Mesendoderm (in vitro differentiated cells): ENCODE data around the gene LRP6.

ENCODE experiments used
- DNase-seq: peaks from one replicate; pipeline ENCODE4 v3.0.0; 2013
- H2AK5ac ChIP-seq: 2 replicates; pipeline ENCODE4 v1.6.1; 2013; ENCODE audit warnings: low read length, inconsistent platforms
- H2BK120ac ChIP-seq: 2 replicates; pipeline ENCODE4 v1.6.1; 2013; ENCODE audit warnings: low read depth, mild to moderate bottlenecking, low read length, moderate library complexity, mixed read lengths
- H2BK15ac ChIP-seq: replicated peaks from 2 replicates; pipeline ENCODE4 v1.6.1; 2013; ENCODE audit warnings: low read depth, mild to moderate bottlenecking, moderate library complexity
- H2BK5ac ChIP-seq: 2 replicates; pipeline ENCODE4 v1.6.1; 2013; ENCODE audit warnings: low read length, inconsistent platforms
- H3K18ac ChIP-seq: 2 replicates; pipeline ENCODE4 v1.6.1; 2013; ENCODE audit warnings: mild to moderate bottlenecking, low read length, mixed read lengths
- H3K23ac ChIP-seq: one replicate; pipeline ENCODE4 v1.6.1; 2013; ENCODE audit warnings: low read length
- H3K27ac ChIP-seq: 2 replicates; pipeline ENCODE4 v1.5.1; 2013; ENCODE audit warnings: low read depth, mild to moderate bottlenecking, inconsistent platforms, low read length, moderate library complexity
- H3K27me3 ChIP-seq: 2 replicates; pipeline ENCODE4 v1.6.1; 2013; ENCODE audit warnings: low read length, control low read depth, mild to moderate bottlenecking, inconsistent platforms; ENCODE audit not compliant: insufficient read depth, poor library complexity
- H3K36me3 ChIP-seq: 2 replicates; pipeline ENCODE4 v1.6.1; 2013; ENCODE audit warnings: low read length, inconsistent platforms; ENCODE audit not compliant: control insufficient read depth, insufficient read depth
- H3K4ac ChIP-seq: one replicate; pipeline ENCODE4 v1.6.1; 2013; ENCODE audit warnings: low read depth, mild to moderate bottlenecking, low read length, moderate library complexity
- H3K4me1 ChIP-seq: 2 replicates; pipeline ENCODE4 v1.6.1; 2013; ENCODE audit warnings: low read depth, low read length, inconsistent platforms; ENCODE audit not compliant: control insufficient read depth
- H3K4me2 ChIP-seq: 2 replicates; pipeline ENCODE4 v1.6.1; 2013; ENCODE audit warnings: low read length
- H3K4me3 ChIP-seq: 2 replicates; pipeline ENCODE4 v1.5.1; 2013; ENCODE audit warnings: mild to moderate bottlenecking, low read length
- H3K56ac ChIP-seq: one replicate; pipeline ENCODE4 v1.6.1; 2013; ENCODE audit warnings: low read length
- H3K79me1 ChIP-seq: 2 replicates; pipeline ENCODE4 v1.6.1; 2013; ENCODE audit warnings: low read length, inconsistent platforms
- H3K79me2 ChIP-seq: 2 replicates; pipeline ENCODE4 v1.6.1; 2013; ENCODE audit warnings: mild to moderate bottlenecking, low read length; ENCODE audit not compliant: control insufficient read depth, insufficient read depth
- H3K9ac ChIP-seq: 2 replicates; pipeline ENCODE4 v1.6.1; 2013; ENCODE audit warnings: low read length, inconsistent platforms
- H4K5ac ChIP-seq: one replicate; pipeline ENCODE4 v1.6.1; 2013; ENCODE audit warnings: low read length
- H4K8ac ChIP-seq: one replicate; pipeline ENCODE4 v1.6.1; 2013; ENCODE audit warnings: low read depth, mild to moderate bottlenecking, control low read depth, low read length, moderate library complexity
- WGBS: extraction: QIAGEN DNeasy Blood & Tissue Kit; methylation state at CpG from one replicate; pipeline ENCODE4 v1.1.7; 2013; ENCODE audit warnings: low lambda C conversion rate, missing lambda C conversion rate; ENCODE audit not compliant: insufficient coverage; ENCODE audit errors: extremely low coverage; 5-methylcytosine and 5-hydroxymethylcytosine counted together

LRP6 gene

DNA sequence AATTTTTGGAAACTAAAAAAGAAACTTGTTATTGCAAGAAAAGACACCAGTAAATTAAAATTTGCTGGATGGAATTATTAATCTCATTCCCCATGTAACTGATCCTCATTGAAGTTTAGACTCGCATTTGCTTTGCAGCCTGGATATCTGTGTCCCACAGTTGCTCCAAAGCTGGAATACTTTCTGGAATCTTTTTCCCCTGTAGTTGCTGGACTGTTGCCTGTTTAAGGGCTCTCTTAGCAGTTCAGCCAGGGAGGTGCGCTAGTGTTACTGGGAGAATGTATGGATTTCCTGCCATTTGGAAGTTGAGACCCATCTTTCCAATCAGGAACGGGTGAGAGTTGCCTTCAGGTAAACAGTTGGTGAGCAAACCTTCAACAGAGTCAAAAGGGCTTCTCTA lies 175.8 kb downstream of the LRP6 start:
- H4K5ac ChIP-seq = no peak overlapping the region
- H3K4me2 ChIP-seq = no peak overlapping the region
- H2AK5ac ChIP-seq = no peak overlapping the region
- H3K36me3 ChIP-seq = no peaks in the 10 kb centered on the region
- H3K4ac ChIP-seq = no peak overlapping the region
- H2BK120ac ChIP-seq = no peak overlapping the region
- peaks cover 12% of the 10 kb centered on the region for H3K4me1 ChIP-seq
- no peaks in the 10 kb centered on the region for H3K79me1 ChIP-seq
- no peak overlapping the region for H3K18ac ChIP-seq
- no peak overlapping the region for H4K8ac ChIP-seq
- no peak overlapping the region for H3K9ac ChIP-seq
- H3K23ac ChIP-seq = no peak overlapping the region
- no peak overlapping the region for H3K4me3 ChIP-seq
- no peak overlapping the region for H2BK15ac ChIP-seq
- no peaks in the 10 kb centered on the region for H3K79me2 ChIP-seq
- H3K27ac ChIP-seq = no peak overlapping the region
- no peaks in the 10 kb centered on the region for H3K27me3 ChIP-seq
- no peak overlapping the region for H3K56ac ChIP-seq
- no peak for DNase-seq
- no CpG with 5 or more reads among the region's 3 CpGs for WGBS
- H2BK5ac ChIP-seq = no peak overlapping the region

GRCh38 chr12:12088761-12089160 lies 178.1 kb downstream of the LRP6 start:
- no peak overlapping the region for H3K4me3 ChIP-seq
- WGBS = no CpG with 5 or more reads among the region's 9 CpGs
- no peaks in the 10 kb centered on the region for H3K36me3 ChIP-seq
- no peak for DNase-seq
- no peak overlapping the region for H3K9ac ChIP-seq
- H3K23ac ChIP-seq = no peak overlapping the region
- H3K79me1 ChIP-seq = no peaks in the 10 kb centered on the region
- no peak overlapping the region for H2BK120ac ChIP-seq
- no peak overlapping the region for H3K4ac ChIP-seq
- no peak overlapping the region for H2AK5ac ChIP-seq
- H3K4me1 ChIP-seq = peaks cover 12% of the 10 kb centered on the region
- no peak overlapping the region for H3K18ac ChIP-seq
- H2BK15ac ChIP-seq = no peak overlapping the region
- H3K79me2 ChIP-seq = no peaks in the 10 kb centered on the region
- no peak overlapping the region for H3K4me2 ChIP-seq
- H4K8ac ChIP-seq = no peak overlapping the region
- H3K27ac ChIP-seq = no peak overlapping the region
- no peak overlapping the region for H4K5ac ChIP-seq
- H3K56ac ChIP-seq = no peak overlapping the region
- no peak overlapping the region for H2BK5ac ChIP-seq
- no peaks in the 10 kb centered on the region for H3K27me3 ChIP-seq

GRCh38 chr12:12088147-12088546 lies 178.7 kb downstream of the LRP6 start:
- no peaks in the 10 kb centered on the region for H3K36me3 ChIP-seq
- no peak overlapping the region for H3K4ac ChIP-seq
- H2AK5ac ChIP-seq = no peak overlapping the region
- WGBS = no CpG with 5 or more reads among the region's 10 CpGs
- H2BK15ac ChIP-seq = no peak overlapping the region
- H3K27me3 ChIP-seq = no peaks in the 10 kb centered on the region
- no peak overlapping the region for H2BK5ac ChIP-seq
- no peak overlapping the region for H3K23ac ChIP-seq
- DNase-seq = no peak
- no peak overlapping the region for H3K4me2 ChIP-seq
- H3K4me1 ChIP-seq = peaks cover 12% of the 10 kb centered on the region
- no peak overlapping the region for H2BK120ac ChIP-seq
- no peaks in the 10 kb centered on the region for H3K79me2 ChIP-seq
- H3K18ac ChIP-seq = no peak overlapping the region
- no peaks in the 10 kb centered on the region for H3K79me1 ChIP-seq
- H3K9ac ChIP-seq = no peak overlapping the region
- no peak overlapping the region for H3K4me3 ChIP-seq
- H3K56ac ChIP-seq = no peak overlapping the region
- no peak overlapping the region for H4K8ac ChIP-seq
- no peak overlapping the region for H3K27ac ChIP-seq
- no peak overlapping the region for H4K5ac ChIP-seq

- H2AK5ac ChIP-seq = no peak overlapping the region
- no peak overlapping the region for H4K8ac ChIP-seq
- WGBS = no CpG with 5 or more reads among the region's 2 CpGs
- no peak overlapping the region for H2BK5ac ChIP-seq
- no peak overlapping the region for H3K56ac ChIP-seq
- H2BK15ac ChIP-seq = no peak overlapping the region
- H3K79me1 ChIP-seq = no peaks in the 10 kb centered on the region
- H3K18ac ChIP-seq = no peak overlapping the region
- no peaks in the 10 kb centered on the region for H3K36me3 ChIP-seq
- H2BK120ac ChIP-seq = no peak overlapping the region
- no peak overlapping the region for H3K4ac ChIP-seq
- no peak overlapping the region for H3K4me3 ChIP-seq
- no peaks in the 10 kb centered on the region for H3K27me3 ChIP-seq
- DNase-seq = no peak
- no peak overlapping the region for H3K9ac ChIP-seq
- H3K79me2 ChIP-seq = no peaks in the 10 kb centered on the region
- no peak overlapping the region for H3K4me2 ChIP-seq
- no peak overlapping the region for H4K5ac ChIP-seq
- H3K4me1 ChIP-seq = peaks cover 12% of the 10 kb centered on the region
- peak overlapping the region; percentile 51 for H3K23ac ChIP-seq
- no peak overlapping the region for H3K27ac ChIP-seq
Observed at GRCh38 chr12:12087693-12088034, 179.2 kb downstream of the LRP6 start.

DNA sequence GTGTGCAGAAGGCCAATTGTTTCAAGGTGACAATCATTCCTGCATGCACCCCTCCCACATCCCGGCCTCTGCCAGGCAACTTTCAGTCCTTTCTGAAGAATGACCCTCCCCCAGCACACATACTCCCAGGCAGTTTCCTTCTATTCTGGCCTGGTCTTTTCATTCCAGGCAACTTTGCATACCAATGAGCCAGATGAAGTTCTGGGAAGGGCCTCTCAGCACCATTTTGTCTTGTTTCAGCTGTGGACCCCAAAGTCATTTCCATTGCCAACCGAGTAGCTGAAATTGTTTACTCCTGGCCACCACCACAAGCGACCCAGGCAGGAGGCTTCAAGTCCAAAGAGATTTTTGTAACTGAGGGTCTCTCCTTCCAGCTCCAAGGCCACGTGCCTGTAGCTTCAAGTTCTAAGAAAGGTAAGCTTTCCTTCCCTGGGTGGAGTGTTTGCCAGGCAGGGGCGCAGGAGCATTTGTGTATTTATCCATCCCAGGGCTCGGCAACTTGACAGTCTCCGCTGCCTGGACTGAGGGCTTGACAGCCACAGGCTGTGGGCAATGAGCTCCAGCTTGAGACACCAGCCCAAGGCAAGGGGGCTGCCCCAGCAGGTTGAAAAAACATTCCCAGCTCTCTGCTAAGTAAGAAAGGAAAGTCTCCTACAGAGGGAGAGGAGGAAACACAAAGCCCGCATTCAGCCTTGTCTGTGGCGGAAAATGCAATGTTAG lies 179.7 kb downstream of the LRP6 start:
- Histone ChIP-seq H3K23ac (peak overlapping the region; percentile 51), H3K36me3 (no peaks in the 10 kb centered on the region), H3K27ac (peak overlapping the region; percentile 26), H4K8ac (no peak overlapping the region), H3K4me3 (no peak overlapping the region), H4K5ac (no peak overlapping the region), H2BK120ac (no peak overlapping the region), H3K79me2 (no peaks in the 10 kb centered on the region), H3K56ac (peak overlapping the region; percentile 18), H2BK15ac (no peak overlapping the region), H3K4me2 (no peak overlapping the region), H3K4ac (no peak overlapping the region), H2AK5ac (no peak overlapping the region), H3K79me1 (no peaks in the 10 kb centered on the region), H2BK5ac (no peak overlapping the region), H3K27me3 (no peaks in the 10 kb centered on the region), H3K18ac (peak overlapping the region; percentile 21), H3K9ac (no peak overlapping the region), H3K4me1 (peaks cover 12% of the 10 kb centered on the region)
- peak; percentile 81 for DNase-seq
- WGBS = no CpG with 5 or more reads among the region's 9 CpGs

DNA sequence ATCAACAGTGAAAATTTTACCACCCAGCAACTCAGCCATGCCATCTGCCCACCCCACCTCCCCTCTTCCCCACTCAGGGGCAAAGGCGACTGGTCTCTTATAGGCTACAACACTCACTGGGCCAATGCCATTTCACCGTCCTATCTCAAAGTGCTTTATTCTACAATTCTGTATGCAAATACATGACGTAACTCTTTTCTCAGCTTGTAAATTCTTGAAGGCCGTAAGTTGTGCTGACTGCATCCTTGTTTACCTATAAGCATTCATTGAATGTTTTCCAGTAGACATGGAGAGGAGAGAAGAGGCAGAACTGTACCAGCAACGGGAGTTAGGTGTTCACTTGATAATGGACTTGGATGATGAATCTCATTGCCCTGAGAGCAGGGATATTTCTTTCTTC lies 180.5 kb downstream of the LRP6 start:
- no peak overlapping the region for H3K4me3 ChIP-seq
- H2BK120ac ChIP-seq = no peak overlapping the region
- H3K79me1 ChIP-seq = no peaks in the 10 kb centered on the region
- H3K36me3 ChIP-seq = no peaks in the 10 kb centered on the region
- no peaks in the 10 kb centered on the region for H3K79me2 ChIP-seq
- H3K27me3 ChIP-seq = no peaks in the 10 kb centered on the region
- H2AK5ac ChIP-seq = no peak overlapping the region
- no peak overlapping the region for H3K18ac ChIP-seq
- WGBS = no CpG with 5 or more reads among the region's 5 CpGs
- H4K5ac ChIP-seq = no peak overlapping the region
- H3K4ac ChIP-seq = no peak overlapping the region
- no peak overlapping the region for H2BK15ac ChIP-seq
- H4K8ac ChIP-seq = no peak overlapping the region
- no peak overlapping the region for H3K23ac ChIP-seq
- H2BK5ac ChIP-seq = no peak overlapping the region
- no peak overlapping the region for H3K9ac ChIP-seq
- H3K56ac ChIP-seq = peak overlapping the region; percentile 53
- peak; percentile 70 for DNase-seq
- no peak overlapping the region for H3K27ac ChIP-seq
- H3K4me1 ChIP-seq = peaks cover 12% of the 10 kb centered on the region
- no peak overlapping the region for H3K4me2 ChIP-seq
